ENCODE data around the gene CIB4. TPM values are rescaled to one million over a fixed set of nuclear protein-coding genes. Genes with fewer than 3 reads are reported as not detected.

Gene CIB4
- total and polyA plus RNA-seq, 4 donors: 1.3 TPM; not detected in 3

GRCh38 chr2:26619521-26619951, 21.6 kb downstream of the CIB4 start:
- DNase-seq: no peak
- peaks cover 0 to 47% (median 40%) of the 10 kb centered on the region in 5 donors for H3K4me1 ChIP-seq (ENCODE audit: control insufficient read depth in 5 of 5, insufficient read depth in 5 of 5, low read length in 5 of 5)

GRCh38 chr2:26619096-26619495, 22.1 kb downstream of the CIB4 start:
- Histone ChIP-seq H3K9ac (ENCODE audit: insufficient read depth in 1 of 2, low read length in 2 of 2) (no peak overlapping the region), H3K27me3 (ENCODE audit: control insufficient read depth in 3 of 3, insufficient read depth in 3 of 3, low read length in 2 of 3) (peaks cover 0 to 8% (median 0%) of the 10 kb centered on the region in 3 donors), H3K4me1 (ENCODE audit: control insufficient read depth in 5 of 5, insufficient read depth in 5 of 5, low read length in 5 of 5) (peaks cover 0 to 47% (median 44%) of the 10 kb centered on the region in 5 donors), H3K36me3 (ENCODE audit: control insufficient read depth in 4 of 4, insufficient read depth in 4 of 4, low read length in 4 of 4) (no peaks in the 10 kb centered on the region), H3K9me3 (ENCODE audit: control insufficient read depth in 4 of 4, insufficient read depth in 3 of 4, low read length in 3 of 4) (peaks cover 0 to 2% (median 0%) of the 10 kb centered on the region in 4 donors), H3K27ac (ENCODE audit: low read depth in 1 of 2, low read length in 1 of 2) (no peak overlapping the region), H3K4me3 (no peak overlapping the region)
- no peak for TF ChIP-seq CTCF (IDR thresholded peaks at IDR 0.05; ENCODE audit: control extremely low read depth, extremely low read depth)
- no peak for DNase-seq
- 76 to 80% methylated on average over 11 of the region's 11 CpGs for WGBS, 2 donors
- no peak for ATAC-seq (ENCODE audit: insufficient read depth, low FRiP score)

More at GRCh38 chr2:26619521-26619951, 21.6 kb downstream of the CIB4 start:
- no peak for ATAC-seq (ENCODE audit: insufficient read depth, low FRiP score)
- H3K36me3 ChIP-seq (ENCODE audit: control insufficient read depth in 4 of 4, insufficient read depth in 4 of 4, low read length in 4 of 4): no peaks in the 10 kb centered on the region
- no peak overlapping the region for H3K9ac ChIP-seq (ENCODE audit: insufficient read depth in 1 of 2, low read length in 2 of 2)
- peaks cover 0 to 2% (median 0%) of the 10 kb centered on the region in 4 donors for H3K9me3 ChIP-seq (ENCODE audit: control insufficient read depth in 4 of 4, insufficient read depth in 3 of 4, low read length in 3 of 4)
- H3K27ac ChIP-seq (ENCODE audit: low read depth in 1 of 2, low read length in 1 of 2): no peak overlapping the region
- TF ChIP-seq CTCF (IDR thresholded peaks at IDR 0.05; ENCODE audit: control extremely low read depth, extremely low read depth): no peak
- H3K27me3 ChIP-seq (ENCODE audit: control insufficient read depth in 3 of 3, insufficient read depth in 3 of 3, low read length in 2 of 3): peaks cover 0 to 8% (median 0%) of the 10 kb centered on the region in 3 donors
- no peak overlapping the region for H3K4me3 ChIP-seq
- 45 to 63% methylated on average over 8 of the region's 8 CpGs for WGBS, 2 donors

- no peak for TF ChIP-seq CTCF (IDR thresholded peaks at IDR 0.05; ENCODE audit: control extremely low read depth, extremely low read depth)
- no peak overlapping the region for H3K4me3 ChIP-seq
- H3K4me1 ChIP-seq (ENCODE audit: control insufficient read depth in 5 of 5, insufficient read depth in 5 of 5, low read length in 5 of 5): peaks cover 0 to 47% (median 44%) of the 10 kb centered on the region in 5 donors
- H3K36me3 ChIP-seq (ENCODE audit: control insufficient read depth in 4 of 4, insufficient read depth in 4 of 4, low read length in 4 of 4): no peaks in the 10 kb centered on the region
- peaks cover 0 to 2% (median 0%) of the 10 kb centered on the region in 4 donors for H3K9me3 ChIP-seq (ENCODE audit: control insufficient read depth in 4 of 4, insufficient read depth in 3 of 4, low read length in 3 of 4)
- ATAC-seq (ENCODE audit: insufficient read depth, low FRiP score): no peak
- WGBS, 2 donors: 93 to 96% methylated on average over 10 of the region's 10 CpGs
- H3K27me3 ChIP-seq (ENCODE audit: control insufficient read depth in 3 of 3, insufficient read depth in 3 of 3, low read length in 2 of 3): peaks cover 0 to 8% (median 0%) of the 10 kb centered on the region in 3 donors
- no peak overlapping the region for H3K9ac ChIP-seq (ENCODE audit: insufficient read depth in 1 of 2, low read length in 2 of 2)
- H3K27ac ChIP-seq (ENCODE audit: low read depth in 1 of 2, low read length in 1 of 2): no peak overlapping the region
- DNase-seq: no peak
Observed at GRCh38 chr2:26618611-26619010, 22.6 kb downstream of the CIB4 start.
